GM12878 (cell line): ENCODE measurements around the gene TAPT1. TPM values are rescaled to one million over a fixed set of nuclear protein-coding genes. Genes with fewer than 3 reads are reported as not detected.

ENCODE experiments used
- ATAC-seq: fragments of 200-7000 bp; cut with Tn5 transposase; 3 replicates; pipeline ENCODE4 v1.9.1; 2020; ENCODE audit warnings: mild to moderate bottlenecking, moderate library complexity
- BruUV-seq: library from RNA; stranded (reverse); fragments of 400-500 nt; replicated peaks from 2 replicates; lab custom pipeline; 2021; lab: Mats Ljungman, UMichigan
- CTCF ChIA-PET: fragments of 300-600 bp; sonication (Branson Sonifier 250); formaldehyde crosslinking; extraction: SDS; loops from one replicate; lab custom pipeline; 2021; ENCODE audit warnings: inconsistent platforms; lab: Yijun Ruan, JAX
- POLR2A ChIA-PET: fragments of 350-600 bp; formaldehyde crosslinking; extraction: SDS; loops from one replicate; lab custom pipeline; 2021; ENCODE audit warnings: inconsistent platforms; lab: Charles Lee
- RAD21 ChIA-PET: fragments of 300-600 bp; sonication (Branson Sonifier 250); formaldehyde crosslinking; loops from one replicate; lab custom pipeline; 2023; ENCODE audit warnings: antibody characterized with exemption; ENCODE audit not compliant: unreplicated experiment; lab: Charles Lee
- SMC1A ChIA-PET: fragments of 300-600 bp; sonication (Branson Sonifier 250); formaldehyde crosslinking; loops from one replicate; lab custom pipeline; 2023; ENCODE audit not compliant: unreplicated experiment, uncharacterized antibody; lab: Charles Lee
- DNase-seq: peaks from one replicate; pipeline ENCODE4 v3.0.0-alpha.2; 2011; ENCODE audit warnings: low read depth, low spot score
- FAIRE-seq: peaks from 3 replicates; lab custom pipeline; 2011; peaks lifted over from hg19 to GRCh38; lab: Jason Lieb, UNC
- H2AFZ ChIP-seq: 2 replicates; pipeline ENCODE4 v1.6.0; 2011; ENCODE audit warnings: low read depth, low read length, control low read depth; ENCODE audit not compliant: control insufficient read depth
- H3K27ac ChIP-seq: 2 replicates; pipeline ENCODE4 v1.5.1; 2011; ENCODE audit warnings: control low read depth; ENCODE audit not compliant: control insufficient read depth, insufficient read depth
- H3K27me3 ChIP-seq, 2 experiments: replicated peaks in 1 of 2; 2 replicates each; pipeline versions ENCODE4 v1.6.0 to v1.6.1; 2011; ENCODE audit warnings: low read length in 1 of 2; ENCODE audit not compliant: control insufficient read depth in 2 of 2, insufficient read depth in 2 of 2
- H3K36me3 ChIP-seq, 2 experiments: 2 replicates each; pipeline ENCODE4 v1.5.1; 2011; ENCODE audit warnings: low read length in 1 of 2; ENCODE audit not compliant: control insufficient read depth in 2 of 2, insufficient read depth in 2 of 2
- H3K4me1 ChIP-seq: 2 replicates; pipeline ENCODE4 v1.6.1; 2011; ENCODE audit warnings: mild to moderate bottlenecking, low read length, moderate library complexity, mixed read lengths; ENCODE audit not compliant: control insufficient read depth, insufficient read depth
- H3K4me2 ChIP-seq: 2 replicates; pipeline ENCODE4 v1.6.0; 2011; ENCODE audit warnings: control low read depth; ENCODE audit not compliant: control insufficient read depth, insufficient read depth
- H3K4me3 ChIP-seq: fragments of 200-600 bp; sonication (generic); 2 replicates; pipeline ENCODE4 v1.5.1; 2016
- H3K79me2 ChIP-seq: 2 replicates; pipeline ENCODE4 v1.6.0; 2011; ENCODE audit warnings: low read length; ENCODE audit not compliant: control insufficient read depth, insufficient read depth
- H3K9ac ChIP-seq: 2 replicates; pipeline ENCODE4 v1.8.0; 2011; ENCODE audit warnings: low read length, control low read depth, mixed read lengths; ENCODE audit not compliant: control insufficient read depth, insufficient read depth
- H3K9me3 ChIP-seq: replicated peaks from 3 replicates; pipeline ENCODE4 v1.5.1; 2011; ENCODE audit warnings: mild to moderate bottlenecking, low read length; ENCODE audit not compliant: control insufficient read depth, insufficient read depth
- H4K20me1 ChIP-seq: 2 replicates; pipeline ENCODE4 v1.6.0; 2011; ENCODE audit not compliant: control insufficient read depth, insufficient read depth
- BACH1 ChIP-seq: fragments of 450-650 bp; IDR thresholded peaks from 2 replicates; pipeline ENCODE4 v1.6.1; 2017; ENCODE audit warnings: mild to moderate bottlenecking, borderline replicate concordance
- GABPA ChIP-seq: IDR thresholded peaks from 2 replicates; pipeline ENCODE4 v1.6.1; 2014; ENCODE audit warnings: antibody characterized with exemption, low read depth, mild to moderate bottlenecking, inconsistent platforms
- JUND ChIP-seq: IDR thresholded peaks from 2 replicates; pipeline ENCODE4 v1.6.1; 2012; ENCODE audit warnings: low read depth, mild to moderate bottlenecking, low read length, improper control_type of control experiment, moderate library complexity
- MXI1 ChIP-seq: fragments of 150-350 bp; IDR thresholded peaks from 2 replicates; pipeline ENCODE4 v1.6.1; 2011; ENCODE audit warnings: low read depth, mild to moderate bottlenecking, inconsistent platforms, low read length, improper control_type of control experiment
- PAX8 ChIP-seq: fragments of 450-650 bp; IDR thresholded peaks from 2 replicates; pipeline ENCODE4 v1.6.1; 2017; ENCODE audit warnings: mild to moderate bottlenecking, moderate library complexity
- POLR2AphosphoS2 ChIP-seq: IDR thresholded peaks from 2 replicates; pipeline ENCODE4 v1.6.1; 2011; ENCODE audit warnings: low read depth, mild to moderate bottlenecking, low read length, improper control_type of control experiment, moderate library complexity
- SPI1 ChIP-seq: IDR thresholded peaks from 2 replicates; pipeline ENCODE4 v1.6.1; 2011; ENCODE audit warnings: low read depth, mild to moderate bottlenecking, low read length, moderate library complexity, borderline replicate concordance; ENCODE audit not compliant: insufficient read depth
- STAT3 ChIP-seq: IDR thresholded peaks from 2 replicates; pipeline ENCODE4 v1.6.1; 2011; ENCODE audit warnings: low read depth, low read length, improper control_type of control experiment
- TAF1 ChIP-seq: IDR thresholded peaks from 2 replicates; pipeline ENCODE4 v1.6.1; 2011; ENCODE audit warnings: mild to moderate bottlenecking, low read depth, low read length, borderline replicate concordance
- WGBS: methylation state at CpG from one replicate; pipeline ENCODE4 v1.1.6; 2016; ENCODE audit warnings: low lambda C conversion rate; ENCODE audit not compliant: insufficient replicate concordance, insufficient coverage; ENCODE audit errors: missing lambda C conversion rate; 5-methylcytosine and 5-hydroxymethylcytosine counted together
- in situ Hi-C: fragments of 300-500 bp; cut with MboI; formaldehyde crosslinking; loops from 9 replicates; pipeline ENCODE4 v1.14.3; 2018; ENCODE audit warnings: mixed read lengths
- intact Hi-C: fragments of 100-400 bp; cut with micrococcal nuclease; formaldehyde crosslinking; loops from one replicate; pipeline ENCODE4 v1.14.2; 2022; ENCODE audit not compliant: unreplicated experiment
- polyA plus RNA-seq, 11 experiments: library from polyadenylated mRNA; depleted of rRNA in 4 of 11; unstranded in 6 of 11; stranded (reverse) in 5 of 11; fragments of >200 nt; fragmentation: Nextera tagmentation in 4 of 11; fragmentation: Illumina TruSeq in 1 of 11; extraction: Ambion mirVana in 4 of 11; extraction: Trizol in 1 of 11; gene quantifications; 1 replicate in 1 of 11; 2 replicates in 10 of 11; pipeline versions ENCODE4 v1.2.1 to v1.2.3, GENCODE V29; 2011 to 2016; ENCODE audit warnings: inconsistent platforms in 2 of 11, missing spikeins in 2 of 11, low read depth in 1 of 11
- total RNA-seq, 4 experiments: library from RNA; depleted of rRNA in 3 of 4; stranded (reverse); fragments of >200 nt in 3 of 4; fragmentation: Illumina TruSeq in 1 of 4; extraction: Trizol in 1 of 4; gene quantifications; 2 replicates each; pipeline versions ENCODE4 v1.2.1 to v1.2.3, GENCODE V29; 2013 to 2021
- TF ChIP-seq, protein P1 (sequence below): fragments of 450-650 bp; conservative IDR thresholded peaks from 2 replicates; pipeline ENCODE4 v1.6.1; 2017; ENCODE audit warnings: mild to moderate bottlenecking, moderate library complexity
- TF ChIP-seq, protein P2 (sequence below): IDR thresholded peaks from 2 replicates; pipeline ENCODE4 v1.6.1; 2011; ENCODE audit warnings: low read depth, low read length, improper control_type of control experiment, borderline replicate concordance

TAPT1 gene
- total and polyA plus RNA-seq, 10 of the 15 experiments (the other 5 are each of a cell fraction or from before 2014, with no cell fraction given), result 0.91 to 23.3 (median 9.5) TPM

DNA sequence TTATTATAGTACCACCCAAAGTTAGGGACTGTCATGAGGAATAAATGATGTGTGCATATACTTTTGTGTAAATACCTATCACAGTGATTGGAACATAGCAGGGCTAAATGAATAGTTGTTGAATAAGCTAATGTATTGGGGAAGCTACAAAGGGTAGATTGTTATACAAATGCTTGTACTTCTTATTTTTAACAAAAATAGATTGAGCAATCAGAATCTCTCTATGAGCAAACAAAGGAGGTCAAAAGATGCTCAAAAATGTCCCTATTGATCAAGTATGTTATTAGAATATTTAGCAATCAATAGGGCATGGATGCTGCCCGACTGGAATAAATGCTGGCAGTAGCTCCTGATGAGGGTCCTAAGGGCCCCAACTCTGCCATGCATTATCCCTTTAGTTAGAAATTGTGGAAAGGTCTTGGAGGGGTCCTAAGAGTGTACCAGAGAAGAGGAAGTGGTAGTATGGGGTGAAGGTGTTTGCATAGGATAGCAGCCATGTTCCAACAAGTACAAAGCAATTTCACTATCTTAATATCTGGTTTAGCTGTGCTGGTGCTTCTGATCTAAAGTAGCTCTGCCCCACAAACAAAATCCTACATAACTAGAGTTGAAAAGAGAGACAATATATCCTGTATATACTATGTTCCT, 33.1 kb upstream of the TAPT1 start:
- no peak overlapping the region for H3K9ac ChIP-seq
- in situ Hi-C loops (no loop called here), intact Hi-C loops (no loop called here)
- no peak for ATAC-seq
- no peaks in the 10 kb centered on the region for H3K36me3 ChIP-seq
- H3K79me2 ChIP-seq, result no peaks in the 10 kb centered on the region
- H3K4me3 ChIP-seq, result no peak overlapping the region
- H3K27me3 ChIP-seq, result no peaks in the 10 kb centered on the region
- POLR2A ChIA-PET, result no interaction called here
- RAD21 ChIA-PET, result no interaction called here
- BruUV-seq, result no TSS peak
- H2AFZ ChIP-seq, result no peak overlapping the region
- H3K27ac ChIP-seq, result no peak overlapping the region
- 5% methylated on average over 1 of the region's 1 CpG for WGBS
- no peak for DNase-seq
- H3K9me3 ChIP-seq, result no peaks in the 10 kb centered on the region
- SMC1A ChIA-PET, result interaction anchor here (0.9 to 1.0 kb wide), 2 partner anchors 10 to 61 kb away, joined by 3 read pairs; no protein-coding TSS in a partner anchor
- H4K20me1 ChIP-seq, result no peaks in the 10 kb centered on the region
- no peak for FAIRE-seq
- TF ChIP-seq, protein P1, sequence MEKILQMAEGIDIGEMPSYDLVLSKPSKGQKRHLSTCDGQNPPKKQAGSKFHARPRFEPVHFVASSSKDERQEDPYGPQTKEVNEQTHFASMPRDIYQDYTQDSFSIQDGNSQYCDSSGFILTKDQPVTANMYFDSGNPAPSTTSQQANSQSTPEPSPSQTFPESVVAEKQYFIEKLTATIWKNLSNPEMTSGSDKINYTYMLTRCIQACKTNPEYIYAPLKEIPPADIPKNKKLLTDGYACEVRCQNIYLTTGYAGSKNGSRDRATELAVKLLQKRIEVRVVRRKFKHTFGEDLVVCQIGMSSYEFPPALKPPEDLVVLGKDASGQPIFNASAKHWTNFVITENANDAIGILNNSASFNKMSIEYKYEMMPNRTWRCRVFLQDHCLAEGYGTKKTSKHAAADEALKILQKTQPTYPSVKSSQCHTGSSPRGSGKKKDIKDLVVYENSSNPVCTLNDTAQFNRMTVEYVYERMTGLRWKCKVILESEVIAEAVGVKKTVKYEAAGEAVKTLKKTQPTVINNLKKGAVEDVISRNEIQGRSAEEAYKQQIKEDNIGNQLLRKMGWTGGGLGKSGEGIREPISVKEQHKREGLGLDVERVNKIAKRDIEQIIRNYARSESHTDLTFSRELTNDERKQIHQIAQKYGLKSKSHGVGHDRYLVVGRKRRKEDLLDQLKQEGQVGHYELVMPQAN, result no peak
- TF ChIP-seq SPI1, result 0 out of 2 replicates have a peak, but pooled peaks have one; percentile 8
- H3K4me1 ChIP-seq, result no peaks in the 10 kb centered on the region
- CTCF ChIA-PET, result interaction anchor here (0.5 to 0.9 kb wide), 2 partner anchors 50 to 1213 kb away, joined by 3 read pairs; no protein-coding TSS in a partner anchor
- no peak overlapping the region for H3K4me2 ChIP-seq

DNA sequence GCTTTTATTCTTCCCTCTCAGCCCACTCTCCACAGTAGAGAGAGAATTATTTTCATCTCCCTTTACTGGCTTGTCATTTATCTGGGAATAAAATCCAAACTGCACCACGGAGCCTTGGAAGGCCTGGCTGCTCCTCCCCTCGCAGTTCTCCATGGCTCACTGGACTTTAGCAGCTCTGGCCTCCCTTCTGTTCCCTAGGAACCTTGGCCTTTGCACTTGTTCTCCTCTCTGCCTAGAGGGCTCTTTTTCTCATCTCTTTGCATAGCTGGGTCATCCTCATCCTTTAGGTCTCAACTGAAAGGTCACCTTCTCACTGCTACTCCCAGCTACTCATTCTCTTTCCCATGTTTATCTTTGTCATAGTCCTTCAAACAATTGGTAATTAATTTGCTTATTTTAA, 31.3 kb upstream of the TAPT1 start:
- Histone ChIP-seq H3K4me3 (no peak overlapping the region), H3K4me1 (no peaks in the 10 kb centered on the region), H3K4me2 (no peak overlapping the region), H3K27me3 (no peaks in the 10 kb centered on the region), H3K9ac (no peak overlapping the region), H3K36me3 (no peaks in the 10 kb centered on the region), H3K79me2 (no peaks in the 10 kb centered on the region), H4K20me1 (no peaks in the 10 kb centered on the region), H3K9me3 (no peaks in the 10 kb centered on the region), H2AFZ (no peak overlapping the region), H3K27ac (no peak overlapping the region)
- 30% methylated on average over 2 of the region's 2 CpGs for WGBS
- no peak for FAIRE-seq
- TF ChIP-seq GABPA (no peak), PAX8 (no peak), MXI1 (no peak), STAT3 (no peak), POLR2AphosphoS2 (no peak), BACH1 (no peak), TAF1 (no peak), JUND (no peak)
- TF ChIP-seq, protein P2, sequence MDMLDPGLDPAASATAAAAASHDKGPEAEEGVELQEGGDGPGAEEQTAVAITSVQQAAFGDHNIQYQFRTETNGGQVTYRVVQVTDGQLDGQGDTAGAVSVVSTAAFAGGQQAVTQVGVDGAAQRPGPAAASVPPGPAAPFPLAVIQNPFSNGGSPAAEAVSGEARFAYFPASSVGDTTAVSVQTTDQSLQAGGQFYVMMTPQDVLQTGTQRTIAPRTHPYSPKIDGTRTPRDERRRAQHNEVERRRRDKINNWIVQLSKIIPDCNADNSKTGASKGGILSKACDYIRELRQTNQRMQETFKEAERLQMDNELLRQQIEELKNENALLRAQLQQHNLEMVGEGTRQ, result no peak
- ChIA-PET POLR2A (no interaction called here), SMC1A (interaction anchor here (0.7 to 1.0 kb wide), 2 partner anchors 229 to 230 kb away, joined by 3 read pairs; no protein-coding TSS in a partner anchor), RAD21 (no interaction called here), CTCF (interaction anchor here (0.9 to 1.4 kb wide), 3 partner anchors 9 to 255 kb away, joined by 3 to 6 read pairs (median 3); no protein-coding TSS in a partner anchor)
- no TSS peak for BruUV-seq
- in situ Hi-C loops (no loop called here), intact Hi-C loops (no loop called here)
- DNase-seq, result no peak
- ATAC-seq, result no peak
